GM18870 (cell line): ENCODE results near the gene PTGFRN.

Source experiments
- ATAC-seq: cut with Tn5 transposase; IDR thresholded peaks from one replicate; pipeline ENCODE4 v1.9.1; 2021; ENCODE audit warnings: moderate library complexity; ENCODE audit not compliant: unreplicated experiment

The PTGFRN gene

GRCh38 chr1:116940814-116941599 is 31.3 kb downstream of the PTGFRN start:
- ATAC-seq = no peak

- ATAC-seq = no peak
Observed at GRCh38 chr1:116941670-116942069, 32.0 kb downstream of the PTGFRN start.

GRCh38 chr1:116942344-116942743 is 32.6 kb downstream of the PTGFRN start:
- no peak for ATAC-seq

- no peak for ATAC-seq
Observed at GRCh38 chr1:116943438-116943837, 33.7 kb downstream of the PTGFRN start.

GRCh38 chr1:116944613-116945012 is 34.9 kb downstream of the PTGFRN start:
- ATAC-seq = no peak

GRCh38 chr1:116945421-116945820 is 35.7 kb downstream of the PTGFRN start:
- ATAC-seq = no peak

GRCh38 chr1:116945996-116946395 is 36.3 kb downstream of the PTGFRN start:
- ATAC-seq = no peak

- ATAC-seq = no peak
Observed at GRCh38 chr1:116947092-116947860, 37.6 kb downstream of the PTGFRN start.

GRCh38 chr1:116948046-116948445 is 38.3 kb downstream of the PTGFRN start:
- no peak for ATAC-seq

- ATAC-seq = no peak
Observed at GRCh38 chr1:116948642-116949041, 38.9 kb downstream of the PTGFRN start.

- ATAC-seq = no peak
Observed at GRCh38 chr1:116949213-116949985, 39.7 kb downstream of the PTGFRN start.

GRCh38 chr1:116950517-116951199 is 40.9 kb downstream of the PTGFRN start:
- ATAC-seq = no peak

GRCh38 chr1:116951200-116951935 is 41.7 kb downstream of the PTGFRN start:
- ATAC-seq = no peak

GRCh38 chr1:116952738-116953275 is 43.1 kb downstream of the PTGFRN start:
- no peak for ATAC-seq

- ATAC-seq = no peak
Observed at GRCh38 chr1:116954440-116954839, 44.7 kb downstream of the PTGFRN start.

GRCh38 chr1:116956378-116956777 is 46.7 kb downstream of the PTGFRN start:
- no peak for ATAC-seq

- ATAC-seq = no peak
Observed at GRCh38 chr1:116957646-116958045, 47.9 kb downstream of the PTGFRN start.

- ATAC-seq = no peak
Observed at GRCh38 chr1:116958110-116958509, 48.4 kb downstream of the PTGFRN start.

- ATAC-seq = no peak
Observed at GRCh38 chr1:116958977-116959376, 49.3 kb downstream of the PTGFRN start.

- no peak for ATAC-seq
Observed at GRCh38 chr1:116961606-116962005, 51.9 kb downstream of the PTGFRN start.
